ENCODE results near the gene ANKS1A.
A peak's percentile ranks its signal among the peaks of the same experiment; 100 is the strongest.

The ANKS1A gene

GRCh38 chr6:34982424-34982852 is 93.4 kb downstream of the ANKS1A start:
- H3K4me3 ChIP-seq (ENCODE audit: low read length, poor library complexity, severe bottlenecking) = no peak overlapping the region
- H3K79me2 ChIP-seq (ENCODE audit: insufficient read depth, low read length) = no peaks in the 10 kb centered on the region
- H3K4me2 ChIP-seq (ENCODE audit: low read depth, low read length, poor library complexity, severe bottlenecking) = no peak overlapping the region
- no peak overlapping the region for H2AFZ ChIP-seq (ENCODE audit: low read length)
- H3K27me3 ChIP-seq (ENCODE audit: insufficient read depth, low read length, poor library complexity, severe bottlenecking) = no peaks in the 10 kb centered on the region
- H4K20me1 ChIP-seq (ENCODE audit: insufficient read depth, low read length, poor library complexity, severe bottlenecking) = no peaks in the 10 kb centered on the region
- H3K9me2 ChIP-seq (replicated peaks; ENCODE audit: low read depth, low read length) = no peaks in the 10 kb centered on the region
- H3F3A ChIP-seq (ENCODE audit: low read depth) = no peaks in the 10 kb centered on the region
- TF ChIP-seq, protein P1, sequence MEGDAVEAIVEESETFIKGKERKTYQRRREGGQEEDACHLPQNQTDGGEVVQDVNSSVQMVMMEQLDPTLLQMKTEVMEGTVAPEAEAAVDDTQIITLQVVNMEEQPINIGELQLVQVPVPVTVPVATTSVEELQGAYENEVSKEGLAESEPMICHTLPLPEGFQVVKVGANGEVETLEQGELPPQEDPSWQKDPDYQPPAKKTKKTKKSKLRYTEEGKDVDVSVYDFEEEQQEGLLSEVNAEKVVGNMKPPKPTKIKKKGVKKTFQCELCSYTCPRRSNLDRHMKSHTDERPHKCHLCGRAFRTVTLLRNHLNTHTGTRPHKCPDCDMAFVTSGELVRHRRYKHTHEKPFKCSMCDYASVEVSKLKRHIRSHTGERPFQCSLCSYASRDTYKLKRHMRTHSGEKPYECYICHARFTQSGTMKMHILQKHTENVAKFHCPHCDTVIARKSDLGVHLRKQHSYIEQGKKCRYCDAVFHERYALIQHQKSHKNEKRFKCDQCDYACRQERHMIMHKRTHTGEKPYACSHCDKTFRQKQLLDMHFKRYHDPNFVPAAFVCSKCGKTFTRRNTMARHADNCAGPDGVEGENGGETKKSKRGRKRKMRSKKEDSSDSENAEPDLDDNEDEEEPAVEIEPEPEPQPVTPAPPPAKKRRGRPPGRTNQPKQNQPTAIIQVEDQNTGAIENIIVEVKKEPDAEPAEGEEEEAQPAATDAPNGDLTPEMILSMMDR (conservative IDR thresholded peaks at IDR 0.05; ENCODE audit: low read length) = peak; percentile 61
- no peak for TF ChIP-seq EZH2phosphoT487 (IDR thresholded peaks at IDR 0.05; ENCODE audit: borderline replicate concordance)
- H3K9ac ChIP-seq (ENCODE audit: low read depth, low read length, poor library complexity, severe bottlenecking) = no peak overlapping the region
- H3K36me3 ChIP-seq (ENCODE audit: insufficient read depth, low read length) = peaks cover 33% of the 10 kb centered on the region; the same call in 1 of the 2 replicates
- H3K4me1 ChIP-seq (ENCODE audit: insufficient read depth, low read length, poor library complexity, severe bottlenecking) = peaks cover 23% of the 10 kb centered on the region
- no peaks in the 10 kb centered on the region for H3K9me3 ChIP-seq (ENCODE audit: insufficient read depth, low read depth, low read length)

DNA sequence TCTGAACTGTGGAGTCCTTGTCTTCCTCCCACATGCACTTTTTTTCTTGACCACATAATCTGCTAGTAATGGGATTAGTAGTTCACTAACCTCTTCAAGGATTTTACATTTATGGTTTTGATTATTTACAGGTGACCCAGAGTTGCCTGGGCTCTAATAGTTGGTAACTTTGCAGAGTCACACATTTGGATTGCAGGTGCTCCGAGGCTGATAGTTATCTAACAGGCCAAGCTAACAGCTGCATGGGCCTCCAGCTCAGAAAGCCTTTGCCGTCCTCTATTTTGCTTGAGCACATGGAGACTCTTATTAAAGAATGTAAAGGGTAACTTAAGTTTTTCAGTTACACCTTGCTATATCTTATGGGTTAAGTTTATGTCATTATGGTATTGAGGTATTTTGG is 95.4 kb downstream of the ANKS1A start:
- peaks cover 41% of the 10 kb centered on the region; the same call in 1 of the 2 replicates for H3K36me3 ChIP-seq (ENCODE audit: insufficient read depth, low read length)
- no peak overlapping the region for H3K4me2 ChIP-seq (ENCODE audit: low read depth, low read length, poor library complexity, severe bottlenecking)
- TF ChIP-seq, protein P1 (conservative IDR thresholded peaks at IDR 0.05; ENCODE audit: low read length) = no peak
- no peak for TF ChIP-seq EZH2phosphoT487 (IDR thresholded peaks at IDR 0.05; ENCODE audit: borderline replicate concordance)
- no peaks in the 10 kb centered on the region for H4K20me1 ChIP-seq (ENCODE audit: insufficient read depth, low read length, poor library complexity, severe bottlenecking)
- no peak overlapping the region for H3K4me3 ChIP-seq (ENCODE audit: low read length, poor library complexity, severe bottlenecking)
- H3K9me3 ChIP-seq (ENCODE audit: insufficient read depth, low read depth, low read length) = no peaks in the 10 kb centered on the region
- no peaks in the 10 kb centered on the region for H3K9me2 ChIP-seq (replicated peaks; ENCODE audit: low read depth, low read length)
- H3K9ac ChIP-seq (ENCODE audit: low read depth, low read length, poor library complexity, severe bottlenecking) = no peak overlapping the region
- H2AFZ ChIP-seq (ENCODE audit: low read length) = no peak overlapping the region
- H3K79me2 ChIP-seq (ENCODE audit: insufficient read depth, low read length) = no peaks in the 10 kb centered on the region
- no peaks in the 10 kb centered on the region for H3F3A ChIP-seq (ENCODE audit: low read depth)
- peaks cover 22% of the 10 kb centered on the region for H3K4me1 ChIP-seq (ENCODE audit: insufficient read depth, low read length, poor library complexity, severe bottlenecking)
- H3K27me3 ChIP-seq (ENCODE audit: insufficient read depth, low read length, poor library complexity, severe bottlenecking) = no peaks in the 10 kb centered on the region

DNA sequence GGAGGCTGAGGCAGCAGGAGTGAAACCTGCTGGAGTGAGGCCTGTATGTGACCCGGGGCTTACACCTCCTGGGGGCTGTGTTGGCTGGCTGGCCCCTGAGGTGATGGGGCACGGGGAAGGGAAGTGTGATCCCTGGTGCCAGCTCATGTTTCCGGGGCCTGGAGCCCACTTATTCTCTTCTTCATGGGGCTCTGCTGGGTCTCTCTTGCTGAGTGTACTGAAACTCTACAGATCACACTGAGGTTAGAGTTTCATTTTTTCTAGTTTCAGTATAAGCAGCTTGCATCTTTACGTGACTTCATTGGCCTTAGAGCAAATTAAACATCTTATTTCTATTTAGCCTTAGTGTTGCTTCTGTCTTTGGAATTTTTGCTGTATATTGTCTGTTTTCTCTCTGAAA is 96.2 kb downstream of the ANKS1A start:
- H3K4me3 ChIP-seq (ENCODE audit: low read length, poor library complexity, severe bottlenecking) = no peak overlapping the region
- no peaks in the 10 kb centered on the region for H4K20me1 ChIP-seq (ENCODE audit: insufficient read depth, low read length, poor library complexity, severe bottlenecking)
- no peak overlapping the region for H2AFZ ChIP-seq (ENCODE audit: low read length)
- H3K4me2 ChIP-seq (ENCODE audit: low read depth, low read length, poor library complexity, severe bottlenecking) = no peak overlapping the region
- H3F3A ChIP-seq (ENCODE audit: low read depth) = no peaks in the 10 kb centered on the region
- no peaks in the 10 kb centered on the region for H3K9me3 ChIP-seq (ENCODE audit: insufficient read depth, low read depth, low read length)
- peaks cover 48% of the 10 kb centered on the region; the same call in 1 of the 2 replicates for H3K36me3 ChIP-seq (ENCODE audit: insufficient read depth, low read length)
- TF ChIP-seq EZH2phosphoT487 (IDR thresholded peaks at IDR 0.05; ENCODE audit: borderline replicate concordance) = no peak
- TF ChIP-seq, protein P1 (conservative IDR thresholded peaks at IDR 0.05; ENCODE audit: low read length) = no peak
- H3K9me2 ChIP-seq (replicated peaks; ENCODE audit: low read depth, low read length) = no peaks in the 10 kb centered on the region
- no peak overlapping the region for H3K9ac ChIP-seq (ENCODE audit: low read depth, low read length, poor library complexity, severe bottlenecking)
- H3K4me1 ChIP-seq (ENCODE audit: insufficient read depth, low read length, poor library complexity, severe bottlenecking) = peaks cover 14% of the 10 kb centered on the region
- no peaks in the 10 kb centered on the region for H3K27me3 ChIP-seq (ENCODE audit: insufficient read depth, low read length, poor library complexity, severe bottlenecking)
- no peaks in the 10 kb centered on the region for H3K79me2 ChIP-seq (ENCODE audit: insufficient read depth, low read length)

Data from Loucy (cell line).